GM12878 (cell line): Measurements from ENCODE around the gene TMPRSS4. TPM values are rescaled to one million over a fixed set of nuclear protein-coding genes. Genes with fewer than 3 reads are reported as not detected.

Experiments
- ATAC-seq: fragments of 200-7000 bp; cut with Tn5 transposase; 3 replicates; pipeline ENCODE4 v1.9.1; 2020; ENCODE audit warnings: mild to moderate bottlenecking, moderate library complexity
- BruUV-seq: library from RNA; stranded (reverse); fragments of 400-500 nt; replicated peaks from 2 replicates; lab custom pipeline; 2021; lab: Mats Ljungman, UMichigan
- CTCF ChIA-PET: fragments of 300-600 bp; sonication (Branson Sonifier 250); formaldehyde crosslinking; extraction: SDS; loops from one replicate; lab custom pipeline; 2021; ENCODE audit warnings: inconsistent platforms; lab: Yijun Ruan, JAX
- POLR2A ChIA-PET: fragments of 350-600 bp; formaldehyde crosslinking; extraction: SDS; loops from one replicate; lab custom pipeline; 2021; ENCODE audit warnings: inconsistent platforms; lab: Charles Lee
- RAD21 ChIA-PET: fragments of 300-600 bp; sonication (Branson Sonifier 250); formaldehyde crosslinking; loops from one replicate; lab custom pipeline; 2023; ENCODE audit warnings: antibody characterized with exemption; ENCODE audit not compliant: unreplicated experiment; lab: Charles Lee
- SMC1A ChIA-PET: fragments of 300-600 bp; sonication (Branson Sonifier 250); formaldehyde crosslinking; loops from one replicate; lab custom pipeline; 2023; ENCODE audit not compliant: unreplicated experiment, uncharacterized antibody; lab: Charles Lee
- DNase-seq: peaks from one replicate; pipeline ENCODE4 v3.0.0-alpha.2; 2011; ENCODE audit warnings: low read depth, low spot score
- FAIRE-seq: peaks from 3 replicates; lab custom pipeline; 2011; peaks lifted over from hg19 to GRCh38; lab: Jason Lieb, UNC
- H2AFZ ChIP-seq: 2 replicates; pipeline ENCODE4 v1.6.0; 2011; ENCODE audit warnings: low read depth, low read length, control low read depth; ENCODE audit not compliant: control insufficient read depth
- H3K27ac ChIP-seq: 2 replicates; pipeline ENCODE4 v1.5.1; 2011; ENCODE audit warnings: control low read depth; ENCODE audit not compliant: control insufficient read depth, insufficient read depth
- H3K27me3 ChIP-seq, 2 experiments: replicated peaks in 1 of 2; 2 replicates each; pipeline versions ENCODE4 v1.6.0 to v1.6.1; 2011; ENCODE audit warnings: low read length in 1 of 2; ENCODE audit not compliant: control insufficient read depth in 2 of 2, insufficient read depth in 2 of 2
- H3K36me3 ChIP-seq, 2 experiments: 2 replicates each; pipeline ENCODE4 v1.5.1; 2011; ENCODE audit warnings: low read length in 1 of 2; ENCODE audit not compliant: control insufficient read depth in 2 of 2, insufficient read depth in 2 of 2
- H3K4me1 ChIP-seq: 2 replicates; pipeline ENCODE4 v1.6.1; 2011; ENCODE audit warnings: mild to moderate bottlenecking, low read length, moderate library complexity, mixed read lengths; ENCODE audit not compliant: control insufficient read depth, insufficient read depth
- H3K4me2 ChIP-seq: 2 replicates; pipeline ENCODE4 v1.6.0; 2011; ENCODE audit warnings: control low read depth; ENCODE audit not compliant: control insufficient read depth, insufficient read depth
- H3K4me3 ChIP-seq: fragments of 200-600 bp; sonication (generic); 2 replicates; pipeline ENCODE4 v1.5.1; 2016
- H3K79me2 ChIP-seq: 2 replicates; pipeline ENCODE4 v1.6.0; 2011; ENCODE audit warnings: low read length; ENCODE audit not compliant: control insufficient read depth, insufficient read depth
- H3K9ac ChIP-seq: 2 replicates; pipeline ENCODE4 v1.8.0; 2011; ENCODE audit warnings: low read length, control low read depth, mixed read lengths; ENCODE audit not compliant: control insufficient read depth, insufficient read depth
- H3K9me3 ChIP-seq: replicated peaks from 3 replicates; pipeline ENCODE4 v1.5.1; 2011; ENCODE audit warnings: mild to moderate bottlenecking, low read length; ENCODE audit not compliant: control insufficient read depth, insufficient read depth
- H4K20me1 ChIP-seq: 2 replicates; pipeline ENCODE4 v1.6.0; 2011; ENCODE audit not compliant: control insufficient read depth, insufficient read depth
- GATAD2B ChIP-seq: fragments of 450-650 bp; conservative IDR thresholded peaks from 2 replicates; pipeline ENCODE4 v1.6.1; 2017; ENCODE audit warnings: low read depth, mild to moderate bottlenecking, moderate library complexity
- HDAC2 ChIP-seq: fragments of 200-600 bp; sonication (generic); IDR thresholded peaks from 2 replicates; pipeline ENCODE4 v1.6.1; 2017
- KLF5 ChIP-seq: fragments of 450-650 bp; IDR thresholded peaks from 2 replicates; pipeline ENCODE4 v1.6.1; 2014; ENCODE audit warnings: mild to moderate bottlenecking; ENCODE audit not compliant: partially characterized antibody
- NFYA ChIP-seq: IDR thresholded peaks from 2 replicates; pipeline ENCODE4 v1.6.1; 2011; ENCODE audit warnings: low read depth, mild to moderate bottlenecking, low read length, improper control_type of control experiment, borderline replicate concordance
- NKRF ChIP-seq: fragments of 450-650 bp; conservative IDR thresholded peaks from 2 replicates; pipeline ENCODE4 v1.6.1; 2017; ENCODE audit warnings: mild to moderate bottlenecking, moderate library complexity
- SUZ12 ChIP-seq: fragments of 200-600 bp; sonication (generic); IDR thresholded peaks from one replicate; pipeline ENCODE4 v1.6.1; 2018; ENCODE audit warnings: antibody characterized with exemption, mild to moderate bottlenecking; ENCODE audit not compliant: unreplicated experiment
- TAF1 ChIP-seq: IDR thresholded peaks from 2 replicates; pipeline ENCODE4 v1.6.1; 2011; ENCODE audit warnings: mild to moderate bottlenecking, low read depth, low read length, borderline replicate concordance
- WGBS: methylation state at CpG from one replicate; pipeline ENCODE4 v1.1.6; 2016; ENCODE audit warnings: low lambda C conversion rate; ENCODE audit not compliant: insufficient replicate concordance, insufficient coverage; ENCODE audit errors: missing lambda C conversion rate; 5-methylcytosine and 5-hydroxymethylcytosine counted together
- in situ Hi-C: fragments of 300-500 bp; cut with MboI; formaldehyde crosslinking; loops from 9 replicates; pipeline ENCODE4 v1.14.3; 2018; ENCODE audit warnings: mixed read lengths
- intact Hi-C: fragments of 100-400 bp; cut with micrococcal nuclease; formaldehyde crosslinking; loops from one replicate; pipeline ENCODE4 v1.14.2; 2022; ENCODE audit not compliant: unreplicated experiment
- polyA plus RNA-seq, 11 experiments: library from polyadenylated mRNA; depleted of rRNA in 4 of 11; unstranded in 6 of 11; stranded (reverse) in 5 of 11; fragments of >200 nt; fragmentation: Nextera tagmentation in 4 of 11; fragmentation: Illumina TruSeq in 1 of 11; extraction: Ambion mirVana in 4 of 11; extraction: Trizol in 1 of 11; gene quantifications; 1 replicate in 1 of 11; 2 replicates in 10 of 11; pipeline versions ENCODE4 v1.2.1 to v1.2.3, GENCODE V29; 2011 to 2016; ENCODE audit warnings: inconsistent platforms in 2 of 11, missing spikeins in 2 of 11, low read depth in 1 of 11
- total RNA-seq, 4 experiments: library from RNA; depleted of rRNA in 3 of 4; stranded (reverse); fragments of >200 nt in 3 of 4; fragmentation: Illumina TruSeq in 1 of 4; extraction: Trizol in 1 of 4; gene quantifications; 2 replicates each; pipeline versions ENCODE4 v1.2.1 to v1.2.3, GENCODE V29; 2013 to 2021

TMPRSS4 gene
- total and polyA plus RNA-seq, 10 of the 15 experiments (the other 5 are each of a cell fraction or from before 2014, with no cell fraction given), result 0.14 to 0.26 TPM; not detected in 8

DNA sequence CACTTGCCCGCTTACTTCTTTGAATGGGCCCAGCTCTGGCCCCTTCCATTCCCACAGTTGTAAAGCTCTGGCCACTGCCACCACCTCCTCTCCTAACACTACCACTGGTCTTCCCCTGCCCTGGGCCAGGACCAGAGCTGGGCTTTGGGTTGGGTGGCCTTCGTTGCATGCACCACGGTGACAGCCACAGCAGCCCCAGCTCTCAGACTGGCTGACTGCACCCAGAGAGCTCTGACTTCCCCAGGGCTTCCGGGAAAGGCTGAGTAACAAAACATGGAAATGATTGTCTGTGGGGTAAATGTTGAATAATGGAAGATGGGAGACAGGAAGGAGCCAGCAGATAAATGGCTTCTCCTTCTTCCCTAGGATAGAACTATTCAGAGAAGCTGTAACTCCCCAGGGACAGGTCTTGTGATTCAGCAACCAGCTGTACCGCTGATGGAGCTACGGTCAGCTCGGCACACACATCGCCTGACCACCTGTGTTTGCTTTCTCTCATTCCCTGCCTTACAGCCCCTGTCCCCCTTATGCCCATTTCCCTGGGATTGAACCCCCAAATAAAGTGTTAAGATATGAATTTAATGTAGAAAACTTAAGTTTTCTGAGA lies 48.2 kb downstream of the TMPRSS4 start:
- TF ChIP-seq NFYA, result no peak
- TF ChIP-seq TAF1, result no peak
- no peak for TF ChIP-seq KLF5
- no peak for TF ChIP-seq SUZ12
- TF ChIP-seq GATAD2B, result no peak
- no peak for TF ChIP-seq NKRF
- TF ChIP-seq HDAC2, result no peak
- TF ChIP-seq, all 136 proteins: peak for 0
- POLR2A ChIA-PET, result interaction anchor here (0.5 to 0.7 kb wide), 2 partner anchors 11 to 157 kb away, joined by 3 to 5 read pairs; no protein-coding TSS in a partner anchor
- no peaks in the 10 kb centered on the region for H3K36me3 ChIP-seq
- H3K27ac ChIP-seq, result no peak overlapping the region
- in situ Hi-C loops, result no loop called here
- BruUV-seq, result no TSS peak
- no peak for FAIRE-seq
- no peak overlapping the region for H3K4me3 ChIP-seq
- no peak for DNase-seq
- H3K9ac ChIP-seq, result no peak overlapping the region
- WGBS, result 34% methylated on average over 8 of the region's 8 CpGs
- H3K4me1 ChIP-seq, result no peaks in the 10 kb centered on the region
- SMC1A ChIA-PET, result interaction anchor here (1.4 kb wide), 1 partner anchor 210 kb away, joined by 3 read pairs; no protein-coding TSS in a partner anchor
- intact Hi-C loops, result no loop called here
- H3K79me2 ChIP-seq, result no peaks in the 10 kb centered on the region
- no peaks in the 10 kb centered on the region for H3K27me3 ChIP-seq
- RAD21 ChIA-PET, result interaction anchor here (1.0 kb wide), 1 partner anchor 14 kb away, joined by 3 read pairs; no protein-coding TSS in a partner anchor
- H3K9me3 ChIP-seq, result no peaks in the 10 kb centered on the region; the same call in 2 of the 3 replicates
- no peak for ATAC-seq
- no peak overlapping the region for H2AFZ ChIP-seq
- CTCF ChIA-PET, result interaction anchor here (1.0 to 2.0 kb wide), 2 partner anchors 18 to 72 kb away, joined by 4 to 5 read pairs; no protein-coding TSS in a partner anchor
- no peak overlapping the region for H3K4me2 ChIP-seq
- no peaks in the 10 kb centered on the region for H4K20me1 ChIP-seq
